HepG2 (cell line): ENCODE results near the gene STX5. TPM values are rescaled to one million over a fixed set of nuclear protein-coding genes. Genes with fewer than 3 reads are reported as not detected.

Source experiments
- BRCA1 ChIP-seq: sonication (generic); formaldehyde crosslinking; IDR thresholded peaks from 2 replicates; pipeline ENCODE4 v1.4.0; 2020; ENCODE audit warnings: missing genetic modification reagents
- DMTF1 ChIP-seq: sonication (generic); formaldehyde crosslinking; IDR thresholded peaks from 2 replicates; pipeline ENCODE4 v1.4.0; 2020; ENCODE audit warnings: mild to moderate bottlenecking, missing genetic modification reagents
- KLF12 ChIP-seq: sonication (generic); formaldehyde crosslinking; IDR thresholded peaks from 2 replicates; pipeline ENCODE4 v1.4.0; 2020; ENCODE audit warnings: missing genetic modification reagents, borderline replicate concordance
- KLF6 ChIP-seq: IDR thresholded peaks from 2 replicates; pipeline ENCODE4 v1.8.0; 2016; ENCODE audit warnings: missing biosample characterization, missing genetic modification reagents
- MIXL1 ChIP-seq: IDR thresholded peaks from 2 replicates; pipeline ENCODE4 v1.6.1; 2016
- MYNN ChIP-seq: sonication (generic); formaldehyde crosslinking; IDR thresholded peaks from 2 replicates; pipeline ENCODE4 v1.4.0; 2020; ENCODE audit warnings: mild to moderate bottlenecking, low read depth, missing genetic modification reagents
- PAF1 ChIP-seq: IDR thresholded peaks from 2 replicates; pipeline ENCODE4 v1.6.1; 2016; ENCODE audit warnings: missing genetic modification reagents, missing compliant biosample characterization
- REL ChIP-seq: sonication (generic); formaldehyde crosslinking; conservative IDR thresholded peaks from 2 replicates; pipeline ENCODE4 v1.8.0; 2022; ENCODE audit warnings: mild to moderate bottlenecking, missing genetic modification reagents, moderate library complexity
- REXO4 ChIP-seq: sonication (generic); formaldehyde crosslinking; IDR thresholded peaks from 2 replicates; pipeline ENCODE4 v1.8.0; 2022; ENCODE audit warnings: missing genetic modification reagents, mild to moderate bottlenecking, borderline replicate concordance
- TFE3 ChIP-seq: IDR thresholded peaks from 2 replicates; pipeline ENCODE4 v1.6.1; 2016
- THAP8 ChIP-seq: sonication (generic); formaldehyde crosslinking; IDR thresholded peaks from 2 replicates; pipeline ENCODE4 v1.5.1; 2020; ENCODE audit warnings: missing genetic modification reagents, mild to moderate bottlenecking, borderline replicate concordance
- TOPORS ChIP-seq: sonication (generic); formaldehyde crosslinking; IDR thresholded peaks from 2 replicates; pipeline ENCODE4 v1.8.0; 2023; ENCODE audit warnings: mild to moderate bottlenecking, missing genetic modification reagents
- ZBTB2 ChIP-seq: sonication (generic); formaldehyde crosslinking; IDR thresholded peaks from 2 replicates; pipeline ENCODE4 v1.8.0; 2022; ENCODE audit warnings: low read depth, missing genetic modification reagents
- ZBTB43 ChIP-seq: sonication (generic); formaldehyde crosslinking; conservative IDR thresholded peaks from 2 replicates; pipeline ENCODE4 v1.4.0; 2020; ENCODE audit warnings: missing genetic modification reagents
- ZFY ChIP-seq: sonication (generic); formaldehyde crosslinking; IDR thresholded peaks from 2 replicates; pipeline ENCODE4 v1.4.0; 2020; ENCODE audit warnings: missing genetic modification reagents
- ZNF121 ChIP-seq: sonication (generic); formaldehyde crosslinking; IDR thresholded peaks from 2 replicates; pipeline ENCODE4 v1.5.0; 2020; ENCODE audit warnings: mild to moderate bottlenecking, missing genetic modification reagents
- ZNF260 ChIP-seq: sonication (generic); formaldehyde crosslinking; IDR thresholded peaks from 2 replicates; pipeline ENCODE4 v1.4.0; 2020; ENCODE audit warnings: missing genetic modification reagents, low read depth, mild to moderate bottlenecking, borderline replicate concordance
- ZNF530 ChIP-seq: sonication (generic); formaldehyde crosslinking; IDR thresholded peaks from 2 replicates; pipeline ENCODE4 v1.5.0; 2020; ENCODE audit warnings: low read depth, mild to moderate bottlenecking, missing genetic modification reagents
- ZNF556 ChIP-seq: sonication (generic); formaldehyde crosslinking; IDR thresholded peaks from 2 replicates; pipeline ENCODE4 v1.4.0; 2020; ENCODE audit warnings: mild to moderate bottlenecking, missing genetic modification reagents, borderline replicate concordance
- ZNF672 ChIP-seq: sonication (generic); formaldehyde crosslinking; IDR thresholded peaks from 2 replicates; pipeline ENCODE4 v1.8.1; 2022; ENCODE audit warnings: missing genetic modification reagents
- ZNF691 ChIP-seq: sonication (generic); formaldehyde crosslinking; IDR thresholded peaks from 2 replicates; pipeline ENCODE4 v1.4.0; 2020; ENCODE audit warnings: missing genetic modification reagents, low read depth, mild to moderate bottlenecking, borderline replicate concordance
- polyA plus RNA-seq, 8 experiments: library from polyadenylated mRNA; depleted of rRNA in 3 of 8; stranded (reverse) in 7 of 8; unstranded in 1 of 8; fragments of >200 nt; fragmentation: Illumina TruSeq in 4 of 8; extraction: Trizol in 4 of 8; gene quantifications; 2 replicates each; pipeline versions ENCODE4 v1.2.1 to v1.2.3, GENCODE V29; 2011 to 2016; ENCODE audit warnings: low read depth in 4 of 8, missing spikeins in 1 of 8, mixed read lengths in 1 of 8; ENCODE audit not compliant: insufficient read depth in 1 of 8
- total RNA-seq, 5 experiments: library from RNA; depleted of rRNA; stranded (reverse); fragments of >200 nt; fragmentation: Illumina TruSeq; extraction: Trizol; gene quantifications; 2 replicates each; pipeline ENCODE4 v1.2.3, GENCODE V29; 2016; ENCODE audit warnings: low read depth in 1 of 5

Gene STX5
- total and polyA plus RNA-seq, 2 of the 13 experiments (the other 11 are each of a cell fraction or from before 2014, with no cell fraction given), result 26.9 to 30.0 TPM

- TF ChIP-seq ZBTB43 (CRISPR knock-in tag) (peak; percentile 73; the same call in 1 of the 2 replicates), ZNF121 (CRISPR knock-in tag) (peak; percentile 59), ZNF260 (no peak), REXO4 (CRISPR knock-in tag) (0 out of 2 replicates have a peak, but pooled peaks have one; percentile 70), ZNF530 (no peak), THAP8 (CRISPR knock-in tag) (no peak), PAF1 (CRISPR knock-in tag) (peak; percentile 91), KLF6 (CRISPR knock-in tag) (peak; percentile 99), TOPORS (CRISPR knock-in tag) (peak; percentile 63), KLF12 (peak; percentile 41; the same call in 1 of the 2 replicates), ZNF672 (CRISPR knock-in tag) (peak; percentile 94; the same call in 1 of the 2 replicates), TFE3 (peak; percentile 86; the same call in 1 of the 2 replicates), ZBTB2 (peak; percentile 86), DMTF1 (no peak), REL (CRISPR knock-in tag) (peak; percentile 99), BRCA1 (CRISPR knock-in tag) (peak; percentile 93), ZNF556 (CRISPR knock-in tag) (no peak; the same call in 1 of the 2 replicates), MIXL1 (CRISPR knock-in tag) (peak; percentile 98), MYNN (CRISPR knock-in tag) (peak; percentile 93; the same call in 1 of the 2 replicates), ZFY (CRISPR knock-in tag) (peak; percentile 49; the same call in 1 of the 2 replicates), ZNF691 (no peak)
These were observed 9.7 kb upstream of the STX5 start (continued) for GRCh38 chr11:62841361-62842170.
